ENCODE results near the gene TMPRSS7. TPM values are rescaled to one million over a fixed set of nuclear protein-coding genes. Genes with fewer than 3 reads are reported as not detected.

TMPRSS7 gene
- total RNA-seq, 4 donors from 2014 or later, result not detected

GRCh38 chr3:112096176-112096575 lies 61.6 kb downstream of the TMPRSS7 start:
- no peaks in the 10 kb centered on the region for H3K27me3 ChIP-seq
- no peak overlapping the region for H3K27ac ChIP-seq (replicated peaks in 1 of 4)
- no peak for DNase-seq (ENCODE audit: extremely low spot score)
- TF ChIP-seq POLR2AphosphoS5 (IDR thresholded peaks at IDR 0.05) (no peak), EP300 (IDR thresholded peaks at IDR 0.05) (no peak), POLR2A (IDR thresholded peaks at IDR 0.05; ENCODE audit: low read depth) (no peak), CTCF (IDR thresholded peaks at IDR 0.05) (no peak)
- intact Hi-C loops (cut with DNase I), result no loop called here
- H3K9me3 ChIP-seq, result no peaks in the 10 kb centered on the region
- 71% methylated on average over 2 of the region's 2 CpGs for WGBS
- H3K36me3 ChIP-seq, result no peaks in the 10 kb centered on the region
- H3K4me3 ChIP-seq, result no peak overlapping the region
- peaks cover 0 to 16% (median 7%) of the 10 kb centered on the region in 4 donors for H3K4me1 ChIP-seq

GRCh38 chr3:112097378-112097777 lies 62.8 kb downstream of the TMPRSS7 start:
- H3K9me3 ChIP-seq, result no peaks in the 10 kb centered on the region
- H3K27me3 ChIP-seq, result no peaks in the 10 kb centered on the region
- H3K27ac ChIP-seq (replicated peaks in 1 of 4), result no peak overlapping the region
- H3K4me3 ChIP-seq, result no peak overlapping the region
- H3K36me3 ChIP-seq, result no peaks in the 10 kb centered on the region
- WGBS, result 36% methylated on average over 4 of the region's 4 CpGs
- intact Hi-C loops (cut with DNase I), result no loop called here
- no peak for TF ChIP-seq POLR2A (IDR thresholded peaks at IDR 0.05; ENCODE audit: low read depth)
- no peak for TF ChIP-seq CTCF (IDR thresholded peaks at IDR 0.05)
- TF ChIP-seq POLR2AphosphoS5 (IDR thresholded peaks at IDR 0.05), result no peak
- TF ChIP-seq EP300 (IDR thresholded peaks at IDR 0.05), result no peak
- no peak for DNase-seq (ENCODE audit: extremely low spot score)
- H3K4me1 ChIP-seq, result peaks cover 0 to 14% (median 6%) of the 10 kb centered on the region in 4 donors

GRCh38 chr3:112101916-112102315 lies 67.4 kb downstream of the TMPRSS7 start:
- H3K27ac ChIP-seq (replicated peaks in 1 of 4), result no peak overlapping the region
- peaks cover 0 to 4% (median 0%) of the 10 kb centered on the region in 4 donors for H3K36me3 ChIP-seq
- intact Hi-C loops (cut with DNase I), result no loop called here
- H3K27me3 ChIP-seq, result no peaks in the 10 kb centered on the region
- H3K9me3 ChIP-seq, result no peaks in the 10 kb centered on the region
- 86% methylated on average over 2 of the region's 2 CpGs for WGBS
- peaks cover 0 to 7% (median 4%) of the 10 kb centered on the region in 4 donors for H3K4me1 ChIP-seq
- TF ChIP-seq CTCF (IDR thresholded peaks at IDR 0.05) (no peak), EP300 (IDR thresholded peaks at IDR 0.05) (no peak), POLR2AphosphoS5 (IDR thresholded peaks at IDR 0.05) (no peak), POLR2A (IDR thresholded peaks at IDR 0.05; ENCODE audit: low read depth) (no peak)
- H3K4me3 ChIP-seq, result no peak overlapping the region
- no peak for DNase-seq (ENCODE audit: extremely low spot score)

GRCh38 chr3:112104774-112105173 lies 70.2 kb downstream of the TMPRSS7 start:
- DNase-seq (ENCODE audit: extremely low spot score), result no peak
- H3K27me3 ChIP-seq, result no peaks in the 10 kb centered on the region
- no peak overlapping the region for H3K27ac ChIP-seq (replicated peaks in 1 of 4)
- 85% methylated on average over 2 of the region's 2 CpGs for WGBS
- no peak overlapping the region for H3K4me3 ChIP-seq
- peaks cover 0 to 4% (median 0%) of the 10 kb centered on the region in 4 donors for H3K36me3 ChIP-seq
- intact Hi-C loops (cut with DNase I), result no loop called here
- no peaks in the 10 kb centered on the region for H3K4me1 ChIP-seq
- H3K9me3 ChIP-seq, result no peaks in the 10 kb centered on the region
- TF ChIP-seq POLR2A (IDR thresholded peaks at IDR 0.05; ENCODE audit: low read depth) (no peak), POLR2AphosphoS5 (IDR thresholded peaks at IDR 0.05) (no peak), EP300 (IDR thresholded peaks at IDR 0.05) (no peak), CTCF (IDR thresholded peaks at IDR 0.05) (no peak)

GRCh38 chr3:112109322-112109721 lies 74.8 kb downstream of the TMPRSS7 start:
- intact Hi-C loops (cut with DNase I), result no loop called here
- TF ChIP-seq CTCF (IDR thresholded peaks at IDR 0.05) (no peak), EP300 (IDR thresholded peaks at IDR 0.05) (no peak), POLR2AphosphoS5 (IDR thresholded peaks at IDR 0.05) (no peak), POLR2A (IDR thresholded peaks at IDR 0.05; ENCODE audit: low read depth) (no peak)
- Histone ChIP-seq H3K36me3 (no peaks in the 10 kb centered on the region), H3K27me3 (no peaks in the 10 kb centered on the region), H3K27ac (replicated peaks in 1 of 4) (no peak overlapping the region), H3K4me1 (no peaks in the 10 kb centered on the region), H3K4me3 (no peak overlapping the region), H3K9me3 (no peaks in the 10 kb centered on the region)
- 56% methylated on average over 5 of the region's 5 CpGs for WGBS
- DNase-seq (ENCODE audit: extremely low spot score), result no peak

All from esophagus muscularis mucosa (tissue), 4 donors.